ENCODE measurements around the gene TPRG1.

The TPRG1 gene

GRCh38 chr3:189363590-189364255, 192.0 kb downstream of the TPRG1 start:
- DNase-seq, result no peak

- DNase-seq, result no peak
Observed at GRCh38 chr3:189365609-189366564, 194.1 kb downstream of the TPRG1 start.

GRCh38 chr3:189368384-189368783, 196.6 kb downstream of the TPRG1 start:
- no peak for DNase-seq

GRCh38 chr3:189369636-189370035, 197.9 kb downstream of the TPRG1 start:
- DNase-seq, result no peak

GRCh38 chr3:189372243-189372642, 200.5 kb downstream of the TPRG1 start:
- DNase-seq, result no peak

All from activated CD8-positive, alpha-beta memory T cell treated with anti-CD3 and anti-CD28 coated beads, Interleukin-2, amount 50 U/mL, for 48 hours (primary cell).